ENCODE results near the gene RNF115. TPM values are rescaled to one million over a fixed set of nuclear protein-coding genes. Genes with fewer than 3 reads are reported as not detected.

RNF115 gene
- total and polyA plus RNA-seq, 4 donors, result 19.1 to 26.0 (median 22.4) TPM

DNA sequence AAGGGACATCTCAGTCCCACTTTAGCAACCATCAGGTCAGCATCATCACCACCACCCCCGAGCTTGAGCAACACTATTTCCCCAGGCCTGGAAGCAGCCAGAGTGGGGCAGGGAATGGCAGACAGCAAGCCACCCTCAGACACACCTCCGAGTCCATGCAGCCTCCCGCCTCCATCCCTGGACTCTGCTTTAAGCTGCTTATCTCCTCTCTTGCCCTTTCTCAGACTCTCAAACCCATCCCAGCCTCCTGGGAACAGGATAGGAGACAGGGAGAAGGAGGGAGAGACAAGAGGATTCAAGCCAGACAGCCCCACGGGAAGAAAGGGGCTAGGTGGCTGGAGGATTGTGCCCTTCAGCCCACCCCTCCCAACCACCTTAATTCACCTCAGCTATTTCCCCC is 33.3 kb upstream of the RNF115 start:
- Histone ChIP-seq H3K27me3 (ENCODE audit: control insufficient read depth, insufficient read depth, low read length) (no peaks in the 10 kb centered on the region), H3K4me3 (ENCODE audit: low read depth, low read length) (no peak overlapping the region), H3K36me3 (ENCODE audit: control insufficient read depth, insufficient read depth, low read length) (peaks cover 46% of the 10 kb centered on the region), H3K9me3 (ENCODE audit: control insufficient read depth, insufficient read depth, low read length) (no peaks in the 10 kb centered on the region), H3K4me1 (ENCODE audit: control insufficient read depth, insufficient read depth, low read length) (peaks cover 15% of the 10 kb centered on the region), H3K27ac (ENCODE audit: low read depth, low read length) (no peak overlapping the region)
- no peak for DNase-seq (ENCODE audit: low read depth in 4 of 6, low spot score in 6 of 6)
- 100% methylated on average over 1 of the region's 4 CpGs for WGBS (ENCODE audit: insufficient coverage)

- no peaks in the 10 kb centered on the region for H3K27me3 ChIP-seq (ENCODE audit: control insufficient read depth, insufficient read depth, low read length)
- peaks cover 15% of the 10 kb centered on the region for H3K4me1 ChIP-seq (ENCODE audit: control insufficient read depth, insufficient read depth, low read length)
- H3K4me3 ChIP-seq (ENCODE audit: low read depth, low read length), result no peak overlapping the region
- H3K27ac ChIP-seq (ENCODE audit: low read depth, low read length), result no peak overlapping the region
- peaks cover 55% of the 10 kb centered on the region for H3K36me3 ChIP-seq (ENCODE audit: control insufficient read depth, insufficient read depth, low read length)
- WGBS (ENCODE audit: insufficient coverage), result 72% methylated on average over 3 of the region's 7 CpGs
- no peaks in the 10 kb centered on the region for H3K9me3 ChIP-seq (ENCODE audit: control insufficient read depth, insufficient read depth, low read length)
- no peak for DNase-seq (ENCODE audit: low read depth in 4 of 6, low spot score in 6 of 6)
Observed at GRCh38 chr1:145855426-145855948, 31.6 kb upstream of the RNF115 start.

DNA sequence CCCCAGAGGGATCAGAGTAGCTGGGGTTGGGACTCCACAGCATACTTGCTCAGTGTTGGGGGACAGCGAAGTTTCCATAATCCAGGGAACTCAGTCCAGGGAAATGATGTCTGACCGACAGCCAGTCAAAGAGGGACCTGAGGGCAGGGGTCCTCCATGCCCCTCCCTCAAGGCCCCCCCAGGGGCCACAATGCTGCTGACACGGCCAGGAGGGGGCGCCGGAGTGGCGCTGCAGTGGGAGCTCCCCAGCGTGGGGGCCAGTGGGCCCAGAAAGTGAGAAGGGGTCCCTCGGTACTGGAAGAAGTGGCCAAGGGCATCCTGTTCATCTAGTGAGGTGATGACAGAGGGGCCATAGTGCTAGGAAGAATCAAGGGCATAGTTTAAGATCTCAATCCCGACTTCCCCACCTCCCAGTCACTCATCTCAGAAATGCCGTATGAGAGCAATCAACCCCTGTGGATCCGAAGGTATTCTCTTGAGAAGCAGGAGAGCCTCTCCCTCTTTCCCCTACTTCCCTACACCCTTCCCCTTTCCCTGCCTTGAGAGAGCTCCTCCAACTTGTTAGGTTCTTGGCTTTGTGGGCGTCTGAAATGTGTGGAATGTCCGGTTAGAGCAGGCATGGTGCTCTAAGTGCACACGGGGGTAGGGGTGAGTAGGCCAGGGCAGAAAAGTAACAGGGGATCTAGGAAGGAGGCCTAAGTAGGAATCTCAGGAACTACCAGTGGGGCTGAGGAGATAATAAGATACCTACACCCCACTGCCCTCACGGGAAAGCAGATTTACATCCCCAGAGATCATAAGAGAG is 25.7 kb upstream of the RNF115 start:
- no peak overlapping the region for H3K27ac ChIP-seq (ENCODE audit: low read depth, low read length)
- DNase-seq (ENCODE audit: low read depth in 4 of 6, low spot score in 6 of 6), result no peak
- WGBS (ENCODE audit: insufficient coverage), result 72% methylated on average over 9 of the region's 15 CpGs

GRCh38 chr1:145847827-145848226 is 23.9 kb upstream of the RNF115 start:
- WGBS (ENCODE audit: insufficient coverage), result 90% methylated on average over 2 of the region's 3 CpGs
- no peak overlapping the region for H3K27ac ChIP-seq (ENCODE audit: low read depth, low read length)
- no peak for DNase-seq (ENCODE audit: low read depth in 4 of 6, low spot score in 6 of 6)
- peaks cover 36% of the 10 kb centered on the region for H3K36me3 ChIP-seq (ENCODE audit: control insufficient read depth, insufficient read depth, low read length)
- H3K4me3 ChIP-seq (ENCODE audit: low read depth, low read length), result no peak overlapping the region
- no peaks in the 10 kb centered on the region for H3K27me3 ChIP-seq (ENCODE audit: control insufficient read depth, insufficient read depth, low read length)
- H3K9me3 ChIP-seq (ENCODE audit: control insufficient read depth, insufficient read depth, low read length), result no peaks in the 10 kb centered on the region
- H3K4me1 ChIP-seq (ENCODE audit: control insufficient read depth, insufficient read depth, low read length), result peaks cover 19% of the 10 kb centered on the region

More for the DNA sequence above, 25.7 kb upstream of the RNF115 start:
- Histone ChIP-seq H3K4me1 (ENCODE audit: control insufficient read depth, insufficient read depth, low read length) (peaks cover 18% of the 10 kb centered on the region), H3K27me3 (ENCODE audit: control insufficient read depth, insufficient read depth, low read length) (no peaks in the 10 kb centered on the region), H3K4me3 (ENCODE audit: low read depth, low read length) (no peak overlapping the region), H3K9me3 (ENCODE audit: control insufficient read depth, insufficient read depth, low read length) (no peaks in the 10 kb centered on the region), H3K36me3 (ENCODE audit: control insufficient read depth, insufficient read depth, low read length) (peaks cover 49% of the 10 kb centered on the region)

DNA sequence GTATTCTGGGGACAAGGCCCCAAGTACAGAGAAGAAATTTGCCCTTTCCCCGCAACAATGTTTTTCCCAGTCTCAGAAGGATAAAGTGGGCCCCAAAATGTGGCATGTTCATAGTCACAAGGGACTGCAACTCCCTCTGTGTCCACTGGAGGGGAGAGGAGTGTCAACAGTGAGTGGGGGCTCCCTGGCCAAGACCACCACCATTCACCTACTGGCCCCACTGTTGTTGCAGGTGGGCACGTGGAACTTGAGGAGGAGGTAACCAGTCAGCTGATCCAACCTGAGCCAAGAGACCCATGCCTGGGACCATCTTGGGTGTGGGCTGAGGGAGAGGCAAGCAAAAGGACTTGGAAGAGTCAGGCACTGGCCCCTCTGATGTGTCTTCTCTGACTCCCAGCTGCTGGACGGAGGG is 22.3 kb upstream of the RNF115 start:
- Histone ChIP-seq H3K4me1 (ENCODE audit: control insufficient read depth, insufficient read depth, low read length) (peaks cover 19% of the 10 kb centered on the region), H3K36me3 (ENCODE audit: control insufficient read depth, insufficient read depth, low read length) (peaks cover 35% of the 10 kb centered on the region), H3K27ac (ENCODE audit: low read depth, low read length) (peak overlapping the region; percentile 85), H3K27me3 (ENCODE audit: control insufficient read depth, insufficient read depth, low read length) (no peaks in the 10 kb centered on the region), H3K9me3 (ENCODE audit: control insufficient read depth, insufficient read depth, low read length) (no peaks in the 10 kb centered on the region), H3K4me3 (ENCODE audit: low read depth, low read length) (peak overlapping the region; percentile 79)
- WGBS (ENCODE audit: insufficient coverage), result 90% methylated on average over 2 of the region's 3 CpGs
- DNase-seq (ENCODE audit: low read depth in 4 of 6, low spot score in 6 of 6), result peak in 3 of 6 donors; percentile 22 to 60 (median 53)

GRCh38 chr1:145845514-145846161 is 21.7 kb upstream of the RNF115 start, which contains the start of gene NUDT17:
Gene NUDT17, plus strand, starts transcription at chr1:145845630. Its CDS starts 11 bp downstream, at chr1:145845641.
- H3K36me3 ChIP-seq (ENCODE audit: control insufficient read depth, insufficient read depth, low read length), result peaks cover 38% of the 10 kb centered on the region
- H3K27me3 ChIP-seq (ENCODE audit: control insufficient read depth, insufficient read depth, low read length), result no peaks in the 10 kb centered on the region
- peak within 1 kb of the TSS; percentile 85 for H3K27ac ChIP-seq (ENCODE audit: low read depth, low read length)
- no peaks in the 10 kb centered on the region for H3K9me3 ChIP-seq (ENCODE audit: control insufficient read depth, insufficient read depth, low read length)
- H3K4me3 ChIP-seq (ENCODE audit: low read depth, low read length), result peak within 1 kb of the TSS; percentile 79
- DNase-seq (ENCODE audit: low read depth in 4 of 6, low spot score in 6 of 6), result peak in 4 of 6 donors; percentile 50 to 90 (median 75)
- WGBS (ENCODE audit: insufficient coverage), result 1% methylated on average over 50 of the region's 50 CpGs
- H3K4me1 ChIP-seq (ENCODE audit: control insufficient read depth, insufficient read depth, low read length), result peaks cover 19% of the 10 kb centered on the region

DNA sequence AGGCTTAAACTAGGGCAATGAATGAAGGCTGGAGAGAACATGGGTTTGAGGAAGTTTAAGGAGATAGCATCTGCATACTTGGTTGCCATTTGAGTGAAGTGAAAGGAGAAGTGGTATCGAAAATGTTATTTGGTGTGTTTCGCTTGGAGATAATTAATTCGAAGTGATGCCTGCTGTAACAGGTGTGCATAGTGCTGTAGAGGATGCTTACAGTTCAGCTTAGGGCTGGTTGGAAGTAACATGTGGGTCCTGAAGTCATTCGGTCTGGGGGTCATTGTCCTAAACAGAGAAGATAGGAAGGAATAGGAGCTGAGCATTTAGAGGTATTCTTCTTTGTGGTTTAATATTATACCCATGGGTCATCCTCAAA is 21.2 kb upstream of the RNF115 start:
- Histone ChIP-seq H3K36me3 (ENCODE audit: control insufficient read depth, insufficient read depth, low read length) (peaks cover 34% of the 10 kb centered on the region), H3K4me3 (ENCODE audit: low read depth, low read length) (peak overlapping the region; percentile 79), H3K27me3 (ENCODE audit: control insufficient read depth, insufficient read depth, low read length) (no peaks in the 10 kb centered on the region), H3K27ac (ENCODE audit: low read depth, low read length) (peak overlapping the region; percentile 85), H3K4me1 (ENCODE audit: control insufficient read depth, insufficient read depth, low read length) (peaks cover 19% of the 10 kb centered on the region), H3K9me3 (ENCODE audit: control insufficient read depth, insufficient read depth, low read length) (no peaks in the 10 kb centered on the region)
- DNase-seq (ENCODE audit: low read depth in 4 of 6, low spot score in 6 of 6), result peak in 1 of 6 donors; percentile 35
- 31% methylated on average over 4 of the region's 4 CpGs for WGBS (ENCODE audit: insufficient coverage)

DNA sequence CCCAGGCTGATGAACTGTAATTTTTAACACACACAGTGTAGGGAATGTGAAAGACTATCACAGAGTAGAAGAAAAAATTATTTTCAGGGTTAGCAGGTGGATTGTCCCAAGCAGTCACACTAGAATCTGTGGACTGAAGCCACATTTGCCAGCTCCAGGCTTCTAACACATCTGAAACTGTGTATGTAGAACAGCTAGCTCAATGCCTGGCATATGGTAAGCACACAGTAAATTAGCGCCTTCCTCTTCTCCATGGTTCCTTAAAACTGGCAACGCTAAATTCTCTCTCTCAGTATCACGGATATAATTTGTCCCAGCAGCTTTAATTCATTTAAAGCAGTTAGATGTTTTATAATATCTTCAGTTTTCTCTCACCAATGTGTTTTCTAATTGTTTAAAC is 19.1 kb upstream of the RNF115 start:
- H3K9me3 ChIP-seq (ENCODE audit: control insufficient read depth, insufficient read depth, low read length), result no peaks in the 10 kb centered on the region
- H3K4me1 ChIP-seq (ENCODE audit: control insufficient read depth, insufficient read depth, low read length), result peaks cover 19% of the 10 kb centered on the region
- peak in 1 of 6 donors; percentile 64 for DNase-seq (ENCODE audit: low read depth in 4 of 6, low spot score in 6 of 6)
- H3K27me3 ChIP-seq (ENCODE audit: control insufficient read depth, insufficient read depth, low read length), result no peaks in the 10 kb centered on the region
- H3K27ac ChIP-seq (ENCODE audit: low read depth, low read length), result no peak overlapping the region
- H3K36me3 ChIP-seq (ENCODE audit: control insufficient read depth, insufficient read depth, low read length), result peaks cover 41% of the 10 kb centered on the region
- no peak overlapping the region for H3K4me3 ChIP-seq (ENCODE audit: low read depth, low read length)
- WGBS (ENCODE audit: insufficient coverage), result no CpG with 5 or more reads among the region's 3 CpGs

- no peak overlapping the region for H3K27ac ChIP-seq (ENCODE audit: low read depth, low read length)
Observed at GRCh38 chr1:145837656-145838055, 13.8 kb upstream of the RNF115 start.

More at GRCh38 chr1:145837656-145838055, 13.8 kb upstream of the RNF115 start:
- H3K36me3 ChIP-seq (ENCODE audit: control insufficient read depth, insufficient read depth, low read length), result peaks cover 69% of the 10 kb centered on the region
- no peak for DNase-seq (ENCODE audit: low read depth in 4 of 6, low spot score in 6 of 6)
- no peaks in the 10 kb centered on the region for H3K27me3 ChIP-seq (ENCODE audit: control insufficient read depth, insufficient read depth, low read length)
- H3K9me3 ChIP-seq (ENCODE audit: control insufficient read depth, insufficient read depth, low read length), result no peaks in the 10 kb centered on the region
- no peak overlapping the region for H3K4me3 ChIP-seq (ENCODE audit: low read depth, low read length)
- WGBS (ENCODE audit: insufficient coverage), result no CpG with 5 or more reads among the region's 1 CpG
- H3K4me1 ChIP-seq (ENCODE audit: control insufficient read depth, insufficient read depth, low read length), result no peaks in the 10 kb centered on the region

All from spinal cord (tissue), 10 donors.